NCI-H1105 treated with DMSO at 0.1 percent for 48 hours (cell line): ENCODE measurements around the gene LRIG2.
"Not testable (repeated sequence)": the region's sequence is repeated elsewhere in the genome, so short reads cannot be mapped to it uniquely, and the experiment has no call there.

Experiments used
- DNase-seq: peaks from one replicate; lab custom pipeline; 2025; lab: John Stamatoyannopoulos, UW

Gene LRIG2

GRCh38 chr1:113072757-113073478 is at the start of gene LRIG2:
Gene LRIG2, plus strand, starts transcription at chr1:113073198. Its CDS starts 209 bp downstream, at chr1:113073407.
- DNase-seq = peak; percentile 99

GRCh38 chr1:113023316-113023715 is 49.7 kb upstream of the LRIG2 start:
- not testable (repeated sequence) for DNase-seq

GRCh38 chr1:113027007-113027406 is 46.0 kb upstream of the LRIG2 start:
- no peak for DNase-seq

GRCh38 chr1:113027449-113027848 is 45.5 kb upstream of the LRIG2 start:
- DNase-seq = no peak

- no peak for DNase-seq
Measured at GRCh38 chr1:113029822-113030221, 43.2 kb upstream of the LRIG2 start.

GRCh38 chr1:113031171-113031933 is 41.6 kb upstream of the LRIG2 start:
- no peak for DNase-seq

GRCh38 chr1:113035086-113035485 is 37.9 kb upstream of the LRIG2 start:
- DNase-seq = no peak

- no peak for DNase-seq
Measured at GRCh38 chr1:113036639-113037321, 36.2 kb upstream of the LRIG2 start.

- no peak for DNase-seq
Measured at GRCh38 chr1:113040041-113040440, 33.0 kb upstream of the LRIG2 start.

- no peak for DNase-seq
Measured at GRCh38 chr1:113040718-113041412, 32.1 kb upstream of the LRIG2 start.

- no peak for DNase-seq
Measured at GRCh38 chr1:113041569-113042284, 31.3 kb upstream of the LRIG2 start.

- peak; percentile 39 for DNase-seq
Measured at GRCh38 chr1:113042285-113043143, 30.5 kb upstream of the LRIG2 start.

- DNase-seq = not testable (repeated sequence)
Measured at GRCh38 chr1:113043144-113043488, 29.9 kb upstream of the LRIG2 start.

GRCh38 chr1:113046569-113046968 is 26.4 kb upstream of the LRIG2 start:
- no peak for DNase-seq

GRCh38 chr1:113048064-113048463 is 24.9 kb upstream of the LRIG2 start:
- DNase-seq = no peak

- no peak for DNase-seq
Measured at GRCh38 chr1:113053344-113054126, 19.5 kb upstream of the LRIG2 start.

GRCh38 chr1:113055570-113055969 is 17.4 kb upstream of the LRIG2 start:
- no peak for DNase-seq

- no peak for DNase-seq
Measured at GRCh38 chr1:113057006-113057405, 16.0 kb upstream of the LRIG2 start.

- DNase-seq = peak; percentile 60
Measured at GRCh38 chr1:113058941-113059706, 13.9 kb upstream of the LRIG2 start.
